GM21737 (cell line): ENCODE results near the gene APOO.
"Not testable (repeated sequence)": the region's sequence is repeated elsewhere in the genome, so short reads cannot be mapped to it uniquely, and the experiment has no call there.

Experiments
- ATAC-seq: cut with Tn5 transposase; IDR thresholded peaks from one replicate; pipeline ENCODE4 v1.9.1; 2021; ENCODE audit warnings: mild to moderate bottlenecking, moderate library complexity; ENCODE audit not compliant: unreplicated experiment

The APOO gene

GRCh38 chrX:23904096-23904495, 3.6 kb downstream of the APOO start:
- ATAC-seq, result no peak

- no peak for ATAC-seq
These were observed 5.3 kb downstream of the APOO start for GRCh38 chrX:23902419-23902818.

- ATAC-seq, result peak; percentile 55
These were observed 5.9 kb downstream of the APOO start for GRCh38 chrX:23901805-23902204.

- ATAC-seq, result no peak
These were observed 6.7 kb downstream of the APOO start for GRCh38 chrX:23901060-23901459.

- no peak for ATAC-seq
These were observed 7.4 kb downstream of the APOO start for GRCh38 chrX:23900220-23900797.

GRCh38 chrX:23898412-23898959, 9.3 kb downstream of the APOO start:
- ATAC-seq, result no peak

GRCh38 chrX:23896981-23897380, 10.8 kb downstream of the APOO start:
- ATAC-seq, result no peak

- not testable (repeated sequence) for ATAC-seq
These were observed 11.2 kb downstream of the APOO start for GRCh38 chrX:23896539-23896938.

- ATAC-seq, result not testable (repeated sequence)
These were observed 12.7 kb downstream of the APOO start for GRCh38 chrX:23894993-23895392.

GRCh38 chrX:23890933-23891332, 16.8 kb downstream of the APOO start:
- no peak for ATAC-seq

- ATAC-seq, result no peak
These were observed 18.7 kb downstream of the APOO start for GRCh38 chrX:23888887-23889501.

GRCh38 chrX:23887918-23888317, 19.8 kb downstream of the APOO start:
- ATAC-seq, result no peak

GRCh38 chrX:23887451-23887850, 20.3 kb downstream of the APOO start:
- ATAC-seq, result no peak

GRCh38 chrX:23885803-23886202, 21.9 kb downstream of the APOO start:
- no peak for ATAC-seq

- no peak for ATAC-seq
These were observed 23.2 kb downstream of the APOO start for GRCh38 chrX:23884427-23885024.

- ATAC-seq, result no peak
These were observed 23.9 kb downstream of the APOO start for GRCh38 chrX:23883737-23884354.

- no peak for ATAC-seq
These were observed 28.2 kb downstream of the APOO start for GRCh38 chrX:23879380-23880090.

GRCh38 chrX:23871905-23872546, 35.7 kb downstream of the APOO start:
- ATAC-seq, result no peak

- ATAC-seq, result no peak
These were observed 37.7 kb downstream of the APOO start for GRCh38 chrX:23870041-23870440.

- no peak for ATAC-seq
These were observed 42.9 kb downstream of the APOO start for GRCh38 chrX:23864742-23865326.
